Measurements from ENCODE around the gene ZC3H13.

The ZC3H13 gene

DNA sequence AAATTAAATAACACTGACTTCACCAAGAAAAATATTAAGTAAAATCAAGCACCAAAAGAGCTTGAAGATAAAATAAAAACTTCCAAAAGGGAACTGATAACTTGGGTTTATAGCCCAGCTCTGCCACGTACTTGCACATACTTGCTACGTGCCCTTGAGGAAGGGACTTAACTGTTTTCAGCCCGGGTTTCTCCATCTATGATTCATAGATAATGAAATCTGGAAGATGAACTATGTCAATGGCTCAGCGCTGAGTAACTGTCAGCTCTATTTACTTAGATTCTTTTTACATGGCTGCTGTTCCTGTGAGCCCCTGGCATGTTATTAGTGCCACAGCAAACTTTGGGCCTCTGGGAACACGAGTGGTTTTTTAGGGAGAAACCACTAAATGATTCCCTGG is 9.6 kb upstream of the ZC3H13 start:
- TF ChIP-seq, protein P1, sequence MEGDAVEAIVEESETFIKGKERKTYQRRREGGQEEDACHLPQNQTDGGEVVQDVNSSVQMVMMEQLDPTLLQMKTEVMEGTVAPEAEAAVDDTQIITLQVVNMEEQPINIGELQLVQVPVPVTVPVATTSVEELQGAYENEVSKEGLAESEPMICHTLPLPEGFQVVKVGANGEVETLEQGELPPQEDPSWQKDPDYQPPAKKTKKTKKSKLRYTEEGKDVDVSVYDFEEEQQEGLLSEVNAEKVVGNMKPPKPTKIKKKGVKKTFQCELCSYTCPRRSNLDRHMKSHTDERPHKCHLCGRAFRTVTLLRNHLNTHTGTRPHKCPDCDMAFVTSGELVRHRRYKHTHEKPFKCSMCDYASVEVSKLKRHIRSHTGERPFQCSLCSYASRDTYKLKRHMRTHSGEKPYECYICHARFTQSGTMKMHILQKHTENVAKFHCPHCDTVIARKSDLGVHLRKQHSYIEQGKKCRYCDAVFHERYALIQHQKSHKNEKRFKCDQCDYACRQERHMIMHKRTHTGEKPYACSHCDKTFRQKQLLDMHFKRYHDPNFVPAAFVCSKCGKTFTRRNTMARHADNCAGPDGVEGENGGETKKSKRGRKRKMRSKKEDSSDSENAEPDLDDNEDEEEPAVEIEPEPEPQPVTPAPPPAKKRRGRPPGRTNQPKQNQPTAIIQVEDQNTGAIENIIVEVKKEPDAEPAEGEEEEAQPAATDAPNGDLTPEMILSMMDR (IDR thresholded peaks at IDR 0.05; ENCODE audit: low read depth, low read length), result no peak
- no peak overlapping the region for H3K4me3 ChIP-seq (ENCODE audit: low read depth, low read length)

DNA sequence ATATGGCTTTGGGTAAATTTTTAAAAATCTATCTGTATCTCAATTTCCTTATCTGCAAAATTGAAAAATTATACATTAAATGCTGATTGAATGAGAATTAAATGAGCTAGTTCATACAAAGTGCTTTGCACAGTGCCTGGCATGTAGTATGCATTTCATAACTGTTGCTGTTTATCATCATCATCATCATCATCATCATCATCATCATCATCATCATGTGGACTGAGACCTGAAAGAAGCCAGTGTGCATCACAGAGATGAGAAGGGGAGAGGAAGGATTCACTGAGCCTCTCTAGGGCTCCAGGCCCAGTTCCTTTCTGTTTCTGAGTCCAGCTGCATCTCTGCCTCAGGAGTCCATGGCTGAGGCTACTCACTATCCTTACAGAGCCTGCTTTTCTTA is 6.9 kb upstream of the ZC3H13 start:
- H3K4me3 ChIP-seq (ENCODE audit: low read depth, low read length), result no peak overlapping the region
- TF ChIP-seq, protein P1 (IDR thresholded peaks at IDR 0.05; ENCODE audit: low read depth, low read length), result no peak

DNA sequence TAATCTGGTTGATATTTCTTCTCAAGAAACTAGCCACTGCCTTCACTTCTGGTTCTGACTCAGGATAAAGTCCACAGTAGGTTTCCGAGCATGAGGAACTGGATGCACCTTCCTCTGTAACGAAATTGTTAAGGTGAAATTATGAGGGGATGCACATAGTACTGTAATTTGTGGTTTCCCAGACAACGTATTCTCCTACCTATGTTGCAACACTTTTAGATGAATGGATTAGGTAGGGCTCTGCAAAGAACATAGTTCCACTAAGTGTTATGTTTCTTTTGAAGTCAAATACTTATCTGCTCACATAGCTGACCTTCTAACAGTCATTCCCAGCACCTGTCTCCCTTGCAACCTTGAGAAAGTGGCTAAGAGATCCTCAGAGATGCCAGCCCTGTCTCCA is 5.7 kb upstream of the ZC3H13 start:
- no peak overlapping the region for H3K4me3 ChIP-seq (ENCODE audit: low read depth, low read length)
- TF ChIP-seq, protein P1 (IDR thresholded peaks at IDR 0.05; ENCODE audit: low read depth, low read length), result no peak

DNA sequence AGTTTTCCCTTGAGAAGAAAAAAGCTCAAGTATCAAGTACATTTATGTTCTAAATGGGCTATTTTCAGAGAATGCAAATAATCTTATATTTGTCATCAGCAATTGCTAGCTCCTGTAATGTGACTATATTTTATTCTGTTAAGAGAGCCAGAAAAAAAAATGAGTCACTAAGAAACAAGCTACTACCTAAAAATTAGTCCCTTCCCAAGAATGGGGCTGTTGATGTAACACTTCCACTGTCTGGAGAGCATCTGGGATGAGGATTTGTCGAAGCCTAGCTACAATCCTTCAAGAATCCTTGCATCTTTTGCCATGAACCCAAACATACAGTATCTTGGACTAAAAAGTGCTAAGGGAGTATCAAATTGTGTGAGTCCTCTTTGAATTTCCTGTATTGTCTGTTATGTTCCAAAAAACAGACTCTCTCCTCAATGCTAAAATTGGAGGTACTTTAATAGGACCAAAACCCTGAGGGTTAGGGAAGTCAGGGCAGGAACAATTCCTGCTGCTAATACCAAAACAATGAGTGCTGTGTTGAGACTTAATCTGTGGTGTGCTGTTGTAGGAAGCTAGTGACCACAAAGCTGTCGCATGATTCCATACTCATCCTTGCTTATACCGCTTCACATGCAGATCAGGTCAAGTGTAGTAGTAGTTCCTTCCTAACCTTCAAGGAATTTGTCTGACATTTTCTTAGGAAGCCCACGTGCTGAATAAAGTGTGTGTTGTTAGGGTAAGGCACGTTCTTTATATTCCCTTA is 4.9 kb upstream of the ZC3H13 start:
- H3K4me3 ChIP-seq (ENCODE audit: low read depth, low read length), result no peak overlapping the region
- TF ChIP-seq, protein P1 (IDR thresholded peaks at IDR 0.05; ENCODE audit: low read depth, low read length), result no peak

DNA sequence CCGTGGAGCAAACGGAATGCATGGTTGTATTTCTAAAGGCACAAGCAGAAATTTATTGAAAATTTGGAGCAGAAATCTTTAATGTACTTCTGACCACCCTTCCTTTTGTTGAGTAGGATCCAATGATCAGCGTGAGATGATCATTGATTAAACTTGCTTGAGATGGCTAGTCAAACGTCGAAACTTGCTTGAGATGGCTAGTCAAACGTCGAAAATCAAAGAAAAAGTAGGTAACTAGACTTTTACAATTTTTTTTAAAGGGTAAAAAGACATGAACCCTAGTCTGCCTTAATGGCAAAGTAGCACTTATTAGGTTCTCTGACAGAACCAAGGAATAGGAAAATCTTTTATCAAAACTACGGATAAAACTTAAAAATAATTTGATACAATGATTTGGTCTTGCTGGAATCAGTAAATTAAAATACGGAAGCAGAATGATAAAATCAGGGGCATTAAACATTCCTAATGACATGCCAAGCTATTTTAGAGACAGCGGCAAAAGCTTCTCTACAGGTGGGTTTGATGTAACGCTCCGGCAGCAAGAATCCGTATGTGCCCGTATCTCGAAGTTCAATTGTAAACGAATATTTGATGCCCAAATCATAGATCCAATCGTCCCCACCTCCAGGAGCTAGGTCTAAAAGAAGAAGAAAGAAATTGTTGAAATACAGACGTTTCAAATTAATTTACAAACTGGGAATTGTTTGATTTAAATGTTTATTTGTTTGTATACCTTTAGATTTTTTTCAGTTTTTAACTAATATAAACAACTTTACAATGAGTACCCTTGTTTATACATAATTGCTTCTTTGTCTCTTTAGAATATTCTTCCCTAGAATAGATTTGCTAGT is 841 bp upstream of the ZC3H13 start:
- peak overlapping the region; percentile 97 for H3K4me3 ChIP-seq (ENCODE audit: low read depth, low read length)
- TF ChIP-seq, protein P1 (IDR thresholded peaks at IDR 0.05; ENCODE audit: low read depth, low read length), result no peak

DNA sequence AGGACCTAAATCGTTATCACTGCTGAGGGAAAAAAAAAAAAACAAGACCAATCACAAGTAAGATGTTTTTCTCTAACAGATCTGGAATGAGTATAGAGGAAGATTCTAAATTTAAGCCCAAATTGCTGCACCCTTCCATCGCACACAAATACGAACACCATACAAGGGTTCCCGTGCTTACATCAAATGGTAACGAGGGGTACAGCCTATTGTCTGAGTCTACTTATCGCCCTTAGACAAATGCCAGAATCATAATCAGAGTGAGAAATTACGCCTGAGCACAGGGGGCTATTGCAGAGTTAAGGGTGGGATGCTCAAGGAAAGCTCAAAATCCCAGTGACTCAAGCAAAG is 603 bp downstream of the ZC3H13 start:
- TF ChIP-seq, protein P1 (IDR thresholded peaks at IDR 0.05; ENCODE audit: low read depth, low read length), result no peak

DNA sequence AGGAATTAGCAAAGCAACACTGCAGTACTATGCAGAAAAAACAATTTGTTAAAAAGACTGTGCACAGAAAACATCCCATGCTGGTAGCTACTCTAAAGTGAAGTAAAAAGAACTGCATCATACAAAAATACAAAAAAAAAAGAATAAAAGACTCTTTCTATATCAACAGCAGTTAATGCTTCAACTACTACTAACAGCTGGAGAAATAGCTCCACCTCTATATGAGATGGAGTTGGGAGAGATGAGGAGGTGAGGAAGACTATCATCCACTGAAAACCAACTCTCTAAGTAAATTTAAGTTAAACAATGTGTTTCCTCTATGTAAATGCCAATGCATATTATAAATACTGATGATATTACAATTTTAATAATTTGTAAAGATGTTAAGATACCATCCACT is 1.8 kb downstream of the ZC3H13 start:
- TF ChIP-seq, protein P1 (IDR thresholded peaks at IDR 0.05; ENCODE audit: low read depth, low read length), result no peak
- H3K4me3 ChIP-seq (ENCODE audit: low read depth, low read length), result peak overlapping the region; percentile 97; the same call in 1 of the 2 replicates

More for the DNA sequence above, 603 bp downstream of the ZC3H13 start:
- H3K4me3 ChIP-seq (ENCODE audit: low read depth, low read length), result peak overlapping the region; percentile 97
